Endometrial microvascular endothelial cells (primary cell): ENCODE measurements around the gene LDLRAD2. TPM values are rescaled to one million over a fixed set of nuclear protein-coding genes. Genes with fewer than 3 reads are reported as not detected.
"Not testable (repeated sequence)": the region's sequence is repeated elsewhere in the genome, so short reads cannot be mapped to it uniquely, and the experiment has no call there.

Experiments
- in situ Hi-C: cut with HindIII; loops from 2 replicates; pipeline ENCODE4 v1.10.0; 2017; ENCODE audit warnings: low sequenced_read_pairs, low pct_unique_long_range_greater_than_20kb; ENCODE audit errors: inconsistent ontology term
- total RNA-seq: library from RNA; depleted of rRNA; stranded (reverse); fragments of >200 nt; gene quantifications from one replicate; pipeline ENCODE4 v1.2.3, GENCODE V29; 2015; ENCODE audit errors: inconsistent ontology term

The LDLRAD2 gene, protein sequence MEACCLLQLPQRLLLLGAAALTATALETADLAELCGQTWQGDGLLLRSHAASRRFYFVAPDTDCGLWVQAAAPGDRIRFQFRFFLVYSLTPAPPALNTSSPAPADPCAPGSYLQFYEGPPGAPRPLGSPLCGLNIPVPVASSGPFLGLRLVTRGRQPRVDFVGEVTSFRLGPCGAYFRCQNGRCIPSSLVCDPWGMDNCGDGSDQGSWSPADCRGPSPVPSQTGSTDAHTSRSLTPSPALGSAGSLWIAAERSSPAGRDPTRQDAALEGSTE
- not detected for total RNA-seq

DNA sequence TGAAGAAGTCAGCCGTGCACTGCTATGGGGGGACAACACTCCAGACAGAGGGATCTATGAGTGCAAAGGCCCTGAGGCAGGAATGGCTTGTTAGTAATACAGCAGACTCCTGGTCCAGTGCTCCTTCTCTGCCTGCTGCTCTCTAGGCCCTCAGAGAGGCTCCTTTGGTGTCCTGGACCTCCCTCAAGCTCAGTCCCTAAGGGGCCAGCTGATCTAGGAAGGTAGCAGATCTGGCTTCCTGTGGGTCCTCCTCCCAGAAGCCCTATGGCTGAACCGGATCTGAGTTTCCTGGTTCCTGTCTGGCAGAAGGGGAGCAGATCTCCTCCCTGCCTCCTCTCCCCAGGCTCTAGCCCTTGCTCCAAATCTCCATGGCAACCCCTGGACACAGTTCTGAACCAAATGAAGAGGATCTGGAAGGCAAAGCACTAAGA, at the start of gene LDLRAD2:
LDLRAD2 (plus strand) TSS at position 391 of the 431 bp plus-strand sequence. CDS start 187 bp downstream, outside the sequence.
- in situ Hi-C loops = no loop called here

DNA sequence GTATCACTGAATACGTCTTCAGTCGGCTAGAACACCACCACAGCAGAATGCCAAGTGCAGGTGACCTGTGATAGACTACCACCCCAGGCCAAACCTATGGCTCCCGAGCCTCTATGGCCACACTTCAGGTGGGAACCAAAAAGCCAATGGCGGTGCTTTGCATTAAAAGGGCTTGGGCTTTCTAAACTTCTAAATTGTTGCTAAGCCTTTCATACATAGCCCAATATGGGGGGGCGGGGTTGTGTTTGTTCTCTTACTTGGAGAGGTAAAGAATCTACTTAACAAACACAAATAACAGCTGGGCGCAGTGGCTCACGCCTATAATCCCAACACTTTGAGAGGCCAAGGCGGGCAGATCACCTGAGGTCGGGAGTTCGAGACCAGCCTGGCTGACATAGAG, 48.8 kb upstream of the LDLRAD2 start:
- in situ Hi-C loops = no loop called here

DNA sequence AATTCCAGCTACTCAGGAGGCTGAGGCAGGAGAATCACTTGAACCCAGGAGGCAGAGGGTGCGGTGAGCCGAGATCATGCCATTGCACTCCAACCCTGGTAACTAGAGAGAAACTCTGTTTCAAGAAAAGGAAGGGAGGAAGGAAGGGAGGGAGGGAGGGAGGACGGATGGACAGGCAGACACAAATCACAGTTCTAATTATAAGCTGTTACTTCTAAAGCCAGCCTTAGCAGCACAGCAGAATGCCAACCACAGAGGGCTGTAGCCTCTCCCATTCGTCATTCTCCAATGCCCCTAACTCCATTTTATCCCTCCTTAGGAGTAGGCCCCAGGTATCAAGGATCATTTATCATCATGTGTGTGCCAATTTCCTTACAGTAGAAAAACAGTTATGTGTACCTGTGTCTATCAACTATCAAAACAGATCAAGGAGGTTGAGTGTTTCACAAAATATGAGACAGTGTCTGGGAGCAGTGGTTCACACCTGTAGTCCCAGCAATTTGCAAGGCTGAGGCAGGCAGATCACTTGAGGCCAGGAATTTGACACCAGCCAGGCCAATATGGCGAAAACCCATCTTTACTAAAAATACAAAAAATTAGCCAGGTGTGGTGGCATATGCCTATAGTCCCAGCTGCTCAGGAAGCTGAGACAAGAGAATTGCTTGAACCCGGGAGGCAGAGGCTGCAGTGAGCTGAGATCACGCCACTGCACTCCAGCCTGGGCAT, 48.2 kb upstream of the LDLRAD2 start:
- in situ Hi-C loops = no loop called here

DNA sequence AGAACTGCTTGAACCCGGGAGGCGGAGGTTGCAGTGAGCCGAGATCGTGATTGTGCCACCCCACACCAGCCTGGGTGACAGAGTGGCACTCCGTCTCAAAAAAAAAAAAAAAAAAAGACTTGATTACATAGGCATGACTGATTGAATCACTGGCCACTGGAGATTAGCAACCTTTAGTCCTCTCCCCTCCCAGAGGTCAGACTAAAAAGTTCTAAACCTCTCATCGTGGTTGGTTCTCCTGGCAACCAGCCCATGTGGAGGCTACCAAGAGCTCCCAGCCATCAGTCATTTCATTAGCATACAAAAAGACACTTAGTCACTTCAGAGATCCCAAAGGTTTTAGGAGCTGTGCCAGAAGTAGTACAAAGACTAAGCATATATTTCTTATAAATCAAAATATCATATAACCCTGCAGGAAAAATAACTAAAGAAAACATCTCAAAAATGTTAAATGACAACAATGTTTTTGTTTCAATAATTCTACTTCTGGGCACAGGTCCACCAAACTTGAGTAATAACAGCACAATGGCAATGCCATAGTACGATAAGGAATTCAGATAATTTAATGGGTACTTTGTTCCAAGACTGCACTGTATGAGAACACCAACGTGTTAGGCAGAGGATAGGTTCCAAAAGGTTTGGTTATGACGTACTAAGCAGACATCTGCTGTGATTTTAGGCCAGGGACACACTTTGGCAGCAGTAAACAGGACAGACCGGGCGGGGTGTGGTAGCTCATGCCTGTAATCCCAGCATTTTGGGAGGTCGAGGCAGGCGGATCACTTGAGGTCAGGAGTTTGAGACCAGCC, 47.2 kb upstream of the LDLRAD2 start:
- in situ Hi-C loops = no loop called here

DNA sequence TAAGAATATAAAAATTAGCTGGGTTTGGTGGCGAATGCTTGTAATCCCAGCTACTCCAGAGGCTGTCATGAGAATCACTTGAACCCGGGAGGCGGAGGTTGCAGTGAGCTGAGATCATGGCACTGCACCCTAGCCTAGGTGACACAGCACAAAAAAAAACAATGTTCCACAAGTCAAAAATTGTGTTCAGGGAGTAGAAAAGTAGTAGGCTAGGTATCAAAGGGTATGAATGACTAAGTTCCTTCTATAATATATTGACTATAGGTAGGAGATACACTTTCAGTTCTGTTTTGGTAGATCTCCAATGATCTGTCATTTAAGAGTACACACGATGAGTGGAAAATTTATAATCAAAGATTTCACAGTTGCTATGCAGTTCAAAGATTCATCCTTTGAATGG, 45.9 kb upstream of the LDLRAD2 start:
- in situ Hi-C loops = no loop called here

DNA sequence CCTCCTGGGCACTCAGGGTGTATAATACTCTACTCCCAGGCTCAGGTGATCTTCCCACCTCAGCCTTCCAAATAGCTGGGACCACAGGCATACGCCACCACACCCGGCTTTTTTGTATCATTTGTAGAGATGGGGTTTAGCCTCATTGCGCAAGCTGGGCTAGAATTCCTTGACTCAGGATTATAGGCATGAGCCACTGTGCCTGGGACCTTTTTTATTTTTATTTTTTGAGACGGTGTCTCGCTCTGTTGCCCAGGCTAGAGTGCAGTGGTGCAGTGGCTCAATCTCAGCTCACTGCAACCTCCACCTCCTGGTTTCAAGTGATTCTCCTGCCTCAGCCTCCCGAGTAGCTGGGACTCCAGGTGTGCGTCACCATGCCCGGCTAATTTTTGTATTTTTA, 45.0 kb upstream of the LDLRAD2 start:
- in situ Hi-C loops = not testable (repeated sequence)

DNA sequence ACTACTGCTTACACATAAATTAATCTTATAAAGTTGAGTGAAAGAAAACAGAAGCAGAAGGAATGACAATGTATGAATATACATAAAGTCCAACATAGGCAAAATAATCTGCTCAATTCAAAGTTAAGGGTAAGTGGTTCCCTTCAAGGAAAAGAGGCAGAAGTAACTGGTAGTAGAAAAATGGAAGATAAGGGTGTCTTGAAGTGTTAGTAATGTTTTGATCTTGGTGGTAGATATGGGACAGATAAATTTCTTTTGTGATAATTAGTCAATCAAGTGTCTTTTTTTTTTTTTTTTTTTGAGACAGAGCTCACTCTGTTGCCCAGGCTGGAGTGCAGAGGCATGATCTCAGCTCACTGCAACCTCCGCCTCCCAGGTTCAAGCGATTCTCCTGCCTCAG, 41.9 kb upstream of the LDLRAD2 start:
- in situ Hi-C loops = no loop called here

DNA sequence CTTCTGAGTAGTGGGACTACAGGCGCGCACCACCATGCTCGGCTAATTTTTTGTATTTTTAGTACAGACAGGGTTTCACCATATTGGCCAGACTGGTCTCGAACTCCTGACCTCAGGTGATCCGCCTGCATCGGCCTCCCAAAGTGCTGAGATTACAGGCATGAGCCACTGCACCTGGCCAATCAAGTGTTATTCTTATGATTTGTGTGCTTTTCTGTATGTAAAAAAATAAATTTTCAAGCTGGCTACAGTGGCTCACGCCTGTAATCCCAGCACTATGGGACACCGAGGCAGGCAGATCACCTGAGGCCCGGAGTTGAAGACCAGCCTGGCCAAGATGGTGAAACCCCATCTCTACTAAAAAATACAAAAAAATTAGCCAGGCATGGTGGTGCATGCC, 41.5 kb upstream of the LDLRAD2 start:
- in situ Hi-C loops = not testable (repeated sequence)

DNA sequence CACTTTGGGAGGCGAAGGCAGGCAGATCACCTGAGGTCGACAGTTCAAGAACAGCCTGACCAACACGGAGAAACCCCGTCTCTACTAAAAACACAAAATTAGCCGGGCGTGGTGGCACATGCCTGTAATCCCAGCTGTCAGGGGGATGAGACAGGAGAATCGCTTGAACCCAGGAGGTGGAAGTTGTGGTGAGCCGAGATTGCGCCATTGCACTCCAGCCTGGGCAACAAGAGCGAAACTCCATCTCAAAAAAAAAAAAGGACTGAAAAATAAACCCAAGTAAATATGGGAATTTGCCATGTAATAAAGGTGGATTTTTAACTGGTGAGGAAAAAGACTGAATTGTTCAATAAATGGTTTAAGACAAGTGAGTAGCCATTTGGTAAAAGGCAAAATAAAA, 40.4 kb upstream of the LDLRAD2 start:
- in situ Hi-C loops = not testable (repeated sequence)

DNA sequence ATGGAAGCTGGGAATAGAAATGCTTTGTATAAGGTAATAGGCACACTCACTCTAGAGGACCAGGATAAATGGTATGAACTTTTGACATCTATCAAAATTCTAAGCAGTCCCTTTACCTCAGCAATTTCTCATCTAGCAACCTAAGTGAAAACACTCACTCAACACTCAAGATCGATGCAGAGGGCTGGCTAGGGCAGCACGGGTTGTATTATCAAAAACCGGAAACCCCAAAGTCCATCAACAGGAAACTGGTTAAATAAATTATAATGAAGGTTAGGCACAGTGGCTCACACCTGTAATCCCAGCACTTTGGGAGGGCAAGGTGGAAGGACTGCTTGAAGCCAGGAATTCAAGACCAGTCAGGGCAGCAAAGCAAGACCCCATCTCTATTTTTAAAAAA, 38.5 kb upstream of the LDLRAD2 start:
- in situ Hi-C loops = no loop called here

DNA sequence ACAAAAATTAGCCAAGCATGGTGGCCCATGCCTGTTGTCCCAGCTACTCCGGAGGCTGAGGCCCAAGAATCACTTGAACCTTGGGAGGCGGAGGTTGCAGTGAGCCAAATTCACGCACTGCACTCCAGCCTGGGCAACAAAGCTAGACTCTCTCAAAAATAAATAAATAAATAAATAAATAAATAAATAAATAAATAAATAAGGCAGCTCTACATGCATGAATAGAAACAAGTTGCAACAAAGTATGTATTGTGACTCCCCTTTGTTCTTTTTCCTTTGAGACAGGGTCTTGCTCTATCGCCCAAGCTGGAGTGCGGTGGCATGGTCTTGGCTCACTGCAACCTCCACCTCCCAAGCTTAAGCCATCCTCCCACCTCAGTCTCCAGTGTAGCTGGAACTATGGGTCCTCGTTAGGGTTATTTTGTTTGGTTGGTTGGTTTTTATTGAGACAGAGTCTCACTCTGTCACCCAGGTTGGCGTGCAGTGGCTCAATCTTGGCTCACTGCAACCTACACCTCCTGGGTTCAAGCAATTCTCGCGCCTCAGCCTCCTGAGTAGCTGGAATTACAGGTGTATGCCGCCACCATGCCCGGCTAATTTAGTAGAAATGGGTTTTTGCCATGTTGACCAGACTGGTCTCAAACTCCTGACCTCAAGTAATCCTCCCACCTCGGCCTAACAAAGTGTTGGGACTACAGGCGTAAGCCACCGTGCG, 37.1 kb upstream of the LDLRAD2 start:
- in situ Hi-C loops = no loop called here

DNA sequence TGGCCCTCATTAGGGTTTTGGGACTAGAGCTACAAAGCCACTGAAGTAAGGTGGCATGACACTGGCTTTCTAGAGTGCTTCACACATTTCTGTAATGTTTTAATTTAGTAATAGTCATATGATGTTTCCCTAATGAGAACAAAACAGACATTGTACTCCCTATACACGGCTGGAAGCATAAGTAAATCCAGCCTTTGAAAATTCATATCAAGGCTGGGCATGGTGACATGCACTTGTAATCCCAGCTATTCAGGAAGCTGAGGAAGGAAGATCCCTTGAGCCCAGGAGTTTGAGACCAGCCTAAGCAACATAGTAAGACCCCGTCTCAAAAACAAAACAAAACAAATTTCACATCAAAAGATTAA, 36.5 kb upstream of the LDLRAD2 start:
- in situ Hi-C loops = no loop called here

DNA sequence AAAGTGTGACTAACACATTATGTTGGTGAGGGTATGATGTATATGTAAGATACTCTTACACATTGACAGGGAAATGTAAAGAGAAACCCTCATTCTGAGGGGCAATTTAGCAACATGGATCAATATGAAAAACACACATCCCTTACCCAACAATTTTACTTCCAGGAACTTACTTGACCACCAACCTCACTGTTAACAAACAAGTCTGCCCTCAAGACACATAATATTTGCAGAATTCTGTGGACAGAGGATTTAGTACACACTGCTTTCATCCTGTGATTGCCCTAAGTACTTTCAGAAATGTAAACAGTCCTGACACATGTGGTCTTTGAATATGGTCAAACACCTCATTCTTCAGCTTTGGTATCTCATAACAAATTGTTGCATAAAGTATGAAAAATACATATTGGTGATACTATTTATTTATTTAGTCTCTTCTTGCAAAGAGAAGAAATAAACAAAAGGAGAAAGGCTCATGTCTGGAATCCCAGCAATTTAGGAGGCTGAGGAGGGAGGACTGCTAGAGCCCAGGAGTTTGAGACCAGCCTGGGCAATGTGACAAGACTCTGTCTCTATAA, 36.0 kb upstream of the LDLRAD2 start:
- in situ Hi-C loops = no loop called here

DNA sequence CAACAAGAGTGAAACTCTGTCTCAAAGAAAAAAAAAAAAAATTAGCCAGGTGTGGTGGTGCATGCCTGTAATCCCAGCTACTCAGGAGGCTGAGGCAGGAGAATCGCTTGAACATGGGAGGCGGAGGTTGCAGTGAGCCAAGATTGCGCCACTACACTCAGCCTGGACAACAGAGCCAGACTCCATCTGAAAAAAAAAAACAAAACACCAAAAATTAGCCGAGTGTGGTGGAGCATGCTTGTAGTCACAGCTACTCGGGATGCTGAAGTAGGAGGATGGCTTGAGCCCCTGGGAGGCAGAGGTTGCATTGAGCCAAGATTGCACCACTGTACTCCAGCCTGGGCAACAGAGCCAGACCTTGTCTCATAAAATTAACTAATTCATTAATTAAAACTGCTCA, 35.1 kb upstream of the LDLRAD2 start:
- in situ Hi-C loops = not testable (repeated sequence)

DNA sequence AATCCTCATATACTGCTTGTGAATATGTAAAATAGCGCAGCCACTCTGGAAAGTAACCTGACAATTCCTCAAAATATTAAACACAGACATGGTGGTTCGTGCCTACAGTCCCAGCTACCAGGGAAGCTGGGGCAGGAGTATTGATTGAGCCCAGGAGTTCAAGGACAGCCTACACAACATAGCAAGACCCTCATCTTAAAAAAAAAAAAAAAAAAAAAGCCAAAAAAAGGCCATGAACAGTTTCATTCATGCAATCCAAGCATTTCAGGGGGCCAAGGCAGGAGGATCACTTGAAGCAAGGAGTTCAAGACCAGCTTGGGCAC, 33.7 kb upstream of the LDLRAD2 start:
- in situ Hi-C loops = no loop called here

DNA sequence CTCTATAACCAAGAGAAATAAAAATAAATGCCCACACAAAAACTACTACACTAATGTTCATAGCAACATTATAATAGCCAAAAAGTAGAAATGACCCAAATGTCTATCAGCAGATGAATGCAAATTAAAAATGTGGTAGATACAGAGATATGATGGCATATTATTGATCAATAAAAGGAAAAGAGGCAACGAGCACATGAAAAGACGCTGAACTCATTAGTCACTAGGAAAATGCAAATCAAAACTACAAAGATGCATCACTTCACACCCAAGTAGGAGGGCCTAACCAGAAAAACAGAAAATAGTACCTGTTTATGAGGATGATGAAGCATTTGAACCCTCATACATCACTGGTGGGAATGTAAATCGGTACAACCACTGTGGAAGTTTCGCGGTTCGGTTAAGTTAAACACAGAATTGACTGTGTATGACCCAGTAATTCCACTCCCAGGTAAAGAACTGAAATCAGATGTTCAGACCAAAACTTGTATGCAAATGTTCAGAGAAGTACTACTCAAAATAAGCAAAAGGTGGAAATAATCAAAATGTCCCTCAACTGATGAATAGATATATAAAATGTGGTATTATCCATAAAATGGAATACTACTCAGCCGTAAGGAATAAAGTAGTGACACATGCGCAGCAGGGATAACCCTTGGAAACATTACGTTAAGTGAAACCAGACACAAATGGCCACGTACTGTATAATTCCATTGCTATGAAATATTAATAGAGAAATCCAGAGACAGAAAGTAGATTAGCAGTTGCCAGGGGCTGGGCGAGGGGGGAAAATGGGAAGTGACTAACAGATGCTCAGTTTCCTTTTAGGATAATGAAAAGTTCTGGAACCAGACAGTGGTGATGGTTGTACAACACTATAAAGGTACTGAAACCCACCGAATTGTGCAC, 32.2 kb upstream of the LDLRAD2 start:
- in situ Hi-C loops = no loop called here

DNA sequence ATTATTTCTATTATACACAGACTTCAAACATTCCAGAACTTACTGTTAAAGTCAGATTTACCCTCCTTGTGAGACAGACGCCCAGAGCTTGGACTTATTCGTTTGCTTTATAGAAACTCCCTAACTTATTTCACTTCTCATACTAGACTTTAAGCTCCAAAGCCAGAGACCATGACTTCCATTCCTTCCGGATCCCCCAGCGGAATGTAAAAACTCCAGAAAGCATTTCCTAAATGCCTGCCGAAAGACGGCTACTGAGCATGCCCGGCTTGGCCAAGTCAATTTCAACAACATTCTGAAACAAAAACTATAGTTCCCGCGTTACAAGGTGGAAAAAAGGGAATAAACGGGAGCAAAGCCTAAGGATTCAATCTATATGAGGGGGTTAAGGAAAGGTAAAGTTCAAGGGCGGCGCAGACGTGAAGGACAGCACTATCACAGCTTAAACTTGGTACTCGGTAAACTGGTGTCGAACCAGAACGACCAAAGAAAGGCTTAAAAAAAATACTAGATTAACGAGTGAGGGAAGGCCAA, 30.2 kb upstream of the LDLRAD2 start:
- in situ Hi-C loops = no loop called here

DNA sequence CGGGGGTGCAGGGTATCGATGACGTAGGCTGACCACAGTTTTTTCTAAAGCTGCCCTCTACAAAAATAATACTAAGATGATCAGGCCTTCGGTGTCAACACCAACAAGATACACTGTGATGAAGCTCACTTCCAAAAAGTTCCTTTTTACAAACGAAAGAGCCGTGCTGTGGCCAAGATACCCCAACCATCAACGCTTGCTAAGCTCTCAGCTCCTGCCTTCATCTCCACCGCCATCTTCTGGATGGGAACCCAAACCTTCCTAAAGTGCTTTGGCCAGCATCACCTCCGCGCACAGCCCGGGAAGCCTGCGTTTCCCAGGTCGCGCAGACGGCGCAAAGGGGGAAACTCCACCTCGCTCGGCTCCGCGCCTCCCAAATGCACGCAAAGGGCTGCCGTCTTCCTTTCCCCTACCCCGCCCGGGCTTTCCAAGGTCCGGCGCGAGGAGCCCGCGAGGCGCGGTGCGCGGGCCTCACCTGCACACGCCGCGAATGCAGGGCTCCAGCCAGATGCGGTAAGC, 29.7 kb upstream of the LDLRAD2 start:
- in situ Hi-C loops = no loop called here
